Right renal cortex interstitium (tissue), 3 donors: ENCODE data around the gene C16orf90. TPM values are rescaled to one million over a fixed set of nuclear protein-coding genes. Genes with fewer than 3 reads are reported as not detected.
"Not testable (repeated sequence)": the region's sequence is repeated elsewhere in the genome, so short reads cannot be mapped to it uniquely, and the experiment has no call there.

Source experiments
- DNase-seq, 3 donors: peaks; one replicate each; pipeline ENCODE4 v3.0.0-alpha.2; 2013; ENCODE audit warnings: low read depth in 3 of 3, low spot score in 2 of 3
- polyA plus RNA-seq, 3 donors: library from polyadenylated mRNA; unstranded; fragments of 120-200 nt; gene quantifications; one replicate each; pipeline ENCODE4 v1.2.1, GENCODE V29; 2013; ENCODE audit not compliant: insufficient read length in 3 of 3

C16orf90 gene
- polyA plus RNA-seq, 3 donors = not detected

DNA sequence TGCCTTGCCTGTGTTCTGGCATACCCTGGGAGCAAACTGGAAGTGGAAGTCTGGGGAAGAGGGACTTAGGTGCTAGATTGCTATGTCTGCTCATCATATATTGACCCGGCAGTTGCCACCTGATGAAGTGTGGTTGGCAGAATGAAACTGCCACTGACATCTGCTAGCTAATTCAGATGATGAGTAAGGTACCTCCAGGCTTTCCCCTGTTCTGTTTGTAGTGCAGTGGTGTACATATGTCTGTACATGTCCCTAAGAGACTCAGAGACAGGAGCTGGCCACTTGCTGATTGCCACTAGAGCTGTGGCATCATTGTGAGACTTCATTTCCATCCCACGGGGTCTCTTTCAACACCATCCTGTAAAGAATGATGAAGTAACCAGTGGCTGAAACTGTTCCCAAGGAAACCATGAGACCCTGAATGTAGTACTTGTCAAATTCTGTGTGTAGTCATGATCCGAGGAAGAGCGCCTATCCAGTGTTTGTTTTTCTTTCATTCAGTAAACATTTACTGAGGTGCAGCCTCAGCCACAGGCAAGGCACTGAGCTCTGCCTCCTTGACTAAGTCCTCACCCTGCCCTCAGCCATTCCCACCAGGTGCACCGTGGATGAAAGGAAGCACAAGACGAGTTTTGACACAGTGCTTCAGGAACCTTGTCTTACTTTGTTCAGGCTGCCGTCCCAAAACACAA, 18.7 kb upstream of the C16orf90 start:
- DNase-seq = no peak

- no peak for DNase-seq
These were observed 16.2 kb upstream of the C16orf90 start for GRCh38 chr16:3511286-3512180.

DNA sequence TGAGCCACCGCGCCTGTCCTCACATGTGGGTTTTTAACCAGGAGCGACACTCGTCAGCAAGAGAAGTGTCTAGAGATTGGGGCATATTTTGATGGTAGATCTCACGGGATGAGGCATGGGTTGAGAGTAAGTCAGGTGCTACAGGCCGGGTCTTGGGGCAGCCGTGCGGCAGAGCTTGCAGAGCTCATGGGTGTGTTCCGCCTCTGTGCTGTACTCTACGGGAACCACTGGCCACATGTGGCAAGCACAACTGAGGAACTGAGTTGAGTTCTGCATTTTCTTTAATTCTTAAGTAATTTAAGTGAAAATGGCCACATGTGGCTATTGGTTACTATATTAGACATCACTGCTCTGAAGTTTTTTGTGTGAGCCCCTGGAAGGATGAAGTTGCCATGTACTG, 15.1 kb upstream of the C16orf90 start:
- DNase-seq = no peak

- DNase-seq = no peak
These were observed 14.2 kb upstream of the C16orf90 start for GRCh38 chr16:3509470-3509928.

DNA sequence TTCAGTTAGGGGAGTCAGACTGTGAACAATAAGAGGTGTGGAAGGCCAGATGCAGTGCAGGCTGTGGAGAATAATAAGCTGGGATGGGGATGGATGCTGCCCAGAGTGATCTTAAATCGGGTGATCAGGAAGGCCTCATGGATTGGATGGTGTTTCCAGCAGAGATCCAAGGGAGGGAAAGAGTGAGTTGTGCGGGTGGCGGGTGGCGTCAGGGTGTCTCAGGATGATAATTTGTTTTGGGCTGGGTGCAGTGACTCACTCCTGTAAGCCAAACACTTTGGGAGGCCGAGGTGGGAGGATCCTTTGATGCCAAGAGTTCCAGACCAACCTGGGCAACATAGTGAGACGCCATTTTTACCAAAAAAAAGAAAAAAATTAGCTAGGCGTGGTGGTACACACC, 13.4 kb upstream of the C16orf90 start:
- no peak for DNase-seq

DNA sequence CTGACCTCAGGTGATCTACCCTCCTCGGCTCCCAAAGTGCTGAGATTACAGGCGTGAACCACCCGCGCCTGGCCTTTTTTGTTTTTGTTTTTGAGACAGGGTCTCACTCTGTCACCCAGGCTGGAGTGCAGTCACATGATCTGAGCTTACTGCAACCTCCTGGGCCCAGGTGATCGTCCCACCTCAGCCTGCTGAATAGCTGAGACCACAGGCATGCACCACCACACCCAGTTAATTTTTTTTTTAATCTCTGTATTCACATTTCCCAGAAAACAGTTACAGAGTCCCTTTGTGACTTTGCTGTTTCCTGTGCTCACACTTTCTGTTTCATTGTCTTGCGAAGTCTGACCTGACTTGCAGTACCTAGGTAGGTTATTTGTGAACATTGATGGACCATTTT, 8.2 kb upstream of the C16orf90 start:
- DNase-seq = no peak

DNA sequence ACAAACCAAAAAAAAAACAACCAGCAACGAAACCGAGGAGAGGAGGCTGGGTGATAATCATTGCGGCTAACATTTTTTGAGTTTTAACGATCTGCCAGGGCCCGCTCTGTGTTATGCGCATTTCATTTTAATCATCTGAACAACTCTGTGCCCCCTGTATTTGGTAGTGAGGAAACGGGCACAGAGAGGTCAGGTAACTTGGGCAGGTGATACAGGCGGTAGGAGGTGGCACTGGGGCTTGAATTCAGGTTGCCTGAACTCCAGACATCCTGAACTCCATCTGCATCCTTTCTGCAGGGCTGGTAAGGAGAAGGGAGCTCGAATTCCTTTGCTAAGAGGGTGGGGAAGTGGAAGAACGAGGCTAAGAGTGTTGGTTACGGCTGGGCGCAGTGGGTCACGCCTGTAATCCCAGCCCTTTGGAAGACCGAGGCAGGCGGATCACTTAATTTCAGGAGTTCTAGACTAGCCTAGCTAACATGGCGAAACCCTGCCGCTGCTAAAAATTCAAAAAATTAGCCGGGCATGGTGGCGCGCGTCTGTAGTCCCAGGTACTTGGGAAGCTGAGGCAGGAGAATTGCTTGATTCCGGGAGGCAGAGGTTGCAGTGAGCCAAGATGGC, 6.6 kb upstream of the C16orf90 start:
- no peak for DNase-seq

DNA sequence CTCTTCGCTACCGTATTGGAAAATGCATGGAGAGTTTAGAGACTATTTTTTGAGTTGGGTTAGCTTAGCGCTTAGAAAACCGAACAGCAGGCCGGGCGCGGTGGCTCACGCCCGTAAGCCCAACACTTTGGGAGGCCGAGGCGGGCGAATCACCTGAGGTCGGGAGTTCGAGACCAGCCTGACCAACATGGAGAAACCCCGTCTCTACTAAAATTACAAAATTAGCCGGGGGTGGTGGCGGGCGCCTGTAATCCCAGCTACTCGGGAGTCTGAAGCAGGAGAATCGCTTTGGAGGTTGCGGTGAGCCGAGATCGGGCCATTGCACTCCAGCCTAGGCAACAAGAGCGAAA, 6.1 kb upstream of the C16orf90 start:
- not testable (repeated sequence) for DNase-seq

DNA sequence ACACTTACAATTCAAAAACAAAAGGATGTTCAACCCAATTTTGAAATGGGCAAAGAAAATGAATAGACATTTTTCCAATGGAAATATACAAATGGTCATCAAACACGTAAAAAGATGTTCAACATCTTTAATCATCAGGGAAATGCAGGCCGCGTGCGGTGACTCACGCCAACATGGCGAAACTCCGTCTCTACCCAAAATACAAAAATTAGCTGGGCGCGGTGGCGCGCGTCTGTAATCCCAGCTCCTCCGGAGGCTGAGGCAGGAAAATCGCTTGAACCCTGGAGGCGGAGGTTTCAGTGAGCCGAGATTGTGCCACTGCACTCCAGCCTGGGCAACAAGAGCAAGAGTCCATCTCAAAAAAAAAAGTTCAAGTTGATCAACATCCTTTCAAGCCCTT, 3.7 kb upstream of the C16orf90 start:
- no peak for DNase-seq

GRCh38 chr16:3497771-3498170, 2.5 kb upstream of the C16orf90 start:
- no peak for DNase-seq

- no peak for DNase-seq
These were observed 1.1 kb upstream of the C16orf90 start for GRCh38 chr16:3496386-3496785.

DNA sequence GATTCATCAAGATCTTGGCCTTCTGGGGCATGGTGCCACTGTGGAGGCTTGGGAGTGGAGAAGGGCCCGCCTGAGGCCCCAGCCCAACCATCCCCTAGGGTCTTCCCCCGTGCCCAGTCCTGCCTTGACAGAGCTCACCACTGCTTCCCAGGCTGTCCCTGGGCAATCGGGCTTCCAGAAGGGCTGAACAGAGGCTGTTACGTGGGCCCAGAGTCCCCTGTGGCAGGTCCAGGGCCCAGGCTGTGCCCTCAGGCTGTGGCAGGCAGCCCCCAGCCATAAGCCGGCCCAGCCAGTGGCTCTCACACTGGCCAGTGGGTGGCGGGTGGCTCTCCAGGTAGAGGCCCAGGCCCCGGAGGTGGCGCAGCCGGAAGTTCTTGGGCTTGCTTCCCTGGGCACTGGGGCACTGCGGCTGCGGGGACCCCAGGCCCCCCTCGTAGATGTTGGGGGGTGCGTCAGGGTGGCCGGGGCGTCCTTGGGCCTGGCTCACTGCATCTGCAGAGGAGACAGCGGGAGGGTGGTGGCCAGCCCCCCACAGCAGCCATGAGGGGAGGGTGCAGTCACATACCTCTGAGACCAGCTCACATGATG, 809 bp downstream of the C16orf90 start:
- no peak for DNase-seq

DNA sequence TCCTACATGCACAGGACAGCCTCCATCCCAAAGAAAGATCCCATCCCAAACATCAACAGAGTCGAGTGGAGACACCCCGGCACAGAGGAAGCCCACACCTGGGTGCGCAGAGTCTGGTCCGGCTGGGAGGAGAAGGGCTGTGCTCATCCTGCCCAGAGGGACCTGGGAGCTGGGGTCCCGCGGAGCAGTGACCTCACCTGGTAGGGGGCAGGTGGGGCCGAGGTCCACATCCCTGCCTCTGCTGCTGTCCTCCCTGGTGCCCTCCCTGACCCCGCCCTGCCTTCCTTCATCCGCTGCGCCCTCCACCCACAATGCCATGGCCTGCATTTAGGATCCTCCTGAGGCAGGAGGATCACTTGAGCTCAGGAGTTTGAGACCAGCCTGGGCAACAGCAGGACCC, 2.9 kb downstream of the C16orf90 start:
- DNase-seq = no peak

DNA sequence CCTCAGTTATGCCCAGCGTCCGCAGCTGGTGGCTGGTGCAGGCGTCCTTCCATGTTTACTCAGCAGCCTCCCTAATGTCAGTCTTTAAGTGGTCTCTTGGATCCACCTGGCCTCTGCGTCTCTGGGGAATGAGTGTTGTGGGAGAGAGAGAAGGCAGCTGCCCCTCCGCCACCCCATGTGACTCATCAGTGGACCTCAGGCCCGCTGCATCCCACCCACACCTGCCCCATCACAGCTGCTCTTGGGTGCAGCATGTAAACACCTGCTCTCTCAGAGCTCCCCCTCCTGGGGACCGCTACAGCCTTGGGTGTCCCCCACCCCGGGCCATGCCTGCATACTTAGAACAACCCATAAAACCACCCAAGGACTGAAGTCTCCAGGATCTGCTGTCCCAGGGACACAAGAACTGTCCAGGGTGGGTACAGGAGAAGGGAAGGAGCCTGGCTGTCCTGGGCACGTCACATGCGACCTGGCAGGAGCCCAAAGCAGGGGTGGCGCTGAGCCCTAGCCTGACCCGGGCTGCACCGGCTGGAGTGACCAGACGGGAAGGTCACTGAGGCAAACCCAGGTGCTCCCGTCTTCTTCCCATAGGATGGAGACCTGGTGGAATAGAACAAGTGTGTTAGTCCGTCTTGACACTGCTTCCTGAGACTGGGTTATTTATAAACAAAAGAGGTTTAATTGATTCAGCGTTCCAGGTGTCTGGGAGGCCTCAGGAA, 4.2 kb downstream of the C16orf90 start:
- no peak for DNase-seq

- no peak for DNase-seq
These were observed 6.5 kb downstream of the C16orf90 start for GRCh38 chr16:3488801-3489200.

- DNase-seq = no peak
These were observed 7.5 kb downstream of the C16orf90 start for GRCh38 chr16:3487521-3488410.

- DNase-seq = no peak
These were observed 8.6 kb downstream of the C16orf90 start for GRCh38 chr16:3486506-3487215.

GRCh38 chr16:3485821-3486505, 9.3 kb downstream of the C16orf90 start:
- no peak for DNase-seq
